Right forelimb (tissue), 1 donor: ENCODE results near the gene DUS1L.

Experiments
- DNase-seq: peaks from one replicate; pipeline ENCODE4 v3.0.0-alpha.2; 2018

Gene DUS1L

DNA sequence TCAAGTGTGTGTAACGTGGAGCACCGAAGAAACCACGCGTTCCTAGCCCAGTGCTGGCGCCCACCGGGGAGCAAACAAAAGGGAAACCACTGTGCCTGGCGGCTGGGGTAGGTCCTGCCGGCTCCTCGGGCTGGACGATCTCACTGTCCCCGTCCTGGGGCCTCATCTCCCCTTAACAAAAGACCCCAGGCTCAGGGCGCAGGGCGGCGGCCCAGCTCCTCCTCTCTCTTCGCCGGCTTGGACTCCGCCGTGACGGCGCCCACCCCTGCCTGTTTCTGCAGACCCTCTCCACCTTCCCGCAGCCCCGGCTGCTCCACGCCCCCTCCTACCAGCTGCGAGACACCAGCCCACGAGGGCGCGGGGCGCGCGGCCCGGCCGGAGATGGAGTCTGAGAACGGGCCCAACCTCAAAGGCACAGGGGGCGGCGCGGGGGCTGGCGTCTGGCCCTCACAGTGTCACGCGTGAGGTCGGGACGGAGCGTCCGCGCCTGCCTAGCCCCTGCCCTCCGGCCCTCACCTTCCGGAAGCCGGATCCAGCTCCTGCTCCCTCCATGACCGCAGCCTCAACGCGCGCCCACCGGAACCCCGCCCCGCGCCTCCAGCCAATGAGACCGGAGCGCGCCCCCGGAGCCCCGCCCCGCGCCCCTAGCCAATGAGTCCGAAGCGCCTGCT is 43.2 kb downstream of the DUS1L start, which contains the start of gene CENPX:
Gene CENPX, minus strand, starts transcription at position 569 of the 671 bp plus-strand sequence. Its CDS starts 17 bp downstream, at position 552.
- DNase-seq = no peak

DNA sequence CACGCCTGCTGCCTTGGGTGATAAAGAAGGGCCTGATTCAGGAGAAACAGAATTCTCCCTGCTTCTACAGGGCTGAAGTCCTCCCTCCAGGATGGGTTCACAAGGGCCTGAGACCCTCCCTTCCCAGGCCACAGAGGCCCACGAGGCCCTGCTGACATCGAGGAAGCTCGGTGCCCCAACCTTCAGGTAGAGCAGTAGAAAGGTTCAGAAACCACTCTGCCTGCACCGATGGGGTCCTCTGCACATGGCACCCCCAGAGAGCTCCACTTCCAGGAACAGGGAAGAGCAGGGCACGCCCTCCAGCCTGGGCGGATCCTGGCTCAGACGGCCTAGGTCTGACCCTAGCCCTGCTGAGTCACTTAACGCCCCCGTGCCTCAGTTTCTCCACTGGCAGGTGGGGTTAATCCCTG is 43.7 kb downstream of the DUS1L start:
- DNase-seq = no peak

DNA sequence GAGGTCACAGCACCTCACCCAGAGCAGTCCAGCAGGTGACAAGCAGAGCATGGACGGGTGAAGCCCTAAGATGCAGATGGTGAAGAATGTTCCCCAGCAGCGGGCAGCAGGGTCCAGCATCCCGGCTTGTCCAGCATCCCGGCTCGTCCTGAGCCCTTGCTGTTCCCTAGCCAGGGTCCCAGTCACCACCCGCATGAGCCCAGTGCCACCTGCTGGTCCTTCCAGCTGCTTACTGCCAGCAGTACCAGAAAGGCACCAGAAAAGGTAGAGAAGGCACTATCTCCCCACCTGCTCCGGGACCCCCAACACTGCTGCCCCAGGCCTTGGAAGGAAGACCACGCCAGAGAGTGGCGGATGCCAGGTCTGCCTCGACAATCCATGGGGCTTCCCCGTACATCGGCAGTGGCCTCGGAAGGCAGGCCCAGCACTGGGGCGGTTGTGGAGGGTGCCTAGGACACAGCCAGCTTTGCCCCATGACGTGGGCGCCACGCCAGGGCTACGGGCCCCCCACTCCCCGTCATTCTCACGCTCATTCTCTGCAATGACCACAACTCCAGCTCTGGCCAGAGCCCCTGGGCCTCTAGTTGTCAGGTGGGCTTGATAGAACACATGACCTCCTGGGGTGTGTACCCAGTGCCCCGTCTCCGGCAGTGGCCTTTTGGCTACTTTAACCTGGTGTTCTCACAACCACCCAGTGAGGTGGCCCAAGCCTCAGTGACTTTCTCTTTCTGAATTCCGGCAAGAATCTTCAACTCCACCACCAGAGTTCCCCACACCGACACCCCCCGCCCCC is 44.3 kb downstream of the DUS1L start:
- peak; percentile 81 for DNase-seq

DNA sequence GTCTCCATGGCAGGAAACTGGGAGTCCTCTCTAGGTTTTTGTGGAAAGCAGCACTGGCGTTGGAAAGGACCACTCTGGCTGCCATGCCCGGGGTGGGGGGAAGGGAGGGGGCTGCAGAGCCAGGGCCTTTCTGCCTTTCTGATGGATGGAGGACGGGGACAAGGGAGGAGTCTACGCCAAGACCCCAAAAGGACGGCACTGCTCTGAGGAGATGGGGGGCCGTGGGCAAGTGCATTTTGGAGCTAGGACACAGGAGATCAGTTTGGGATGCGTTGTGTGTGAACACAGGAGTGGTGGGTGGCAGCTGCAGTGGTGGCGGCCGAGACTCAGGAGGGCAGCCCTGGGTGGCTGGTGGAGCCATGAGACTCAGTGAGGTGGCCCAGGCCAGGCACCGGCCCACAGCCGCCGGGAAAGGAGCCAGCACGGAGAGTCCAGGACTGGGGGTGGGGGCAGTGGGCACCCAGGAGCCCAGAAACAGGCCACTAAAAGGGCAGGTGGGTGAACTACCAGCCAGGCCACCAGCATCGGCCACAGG is 45.0 kb downstream of the DUS1L start:
- DNase-seq = no peak

DNA sequence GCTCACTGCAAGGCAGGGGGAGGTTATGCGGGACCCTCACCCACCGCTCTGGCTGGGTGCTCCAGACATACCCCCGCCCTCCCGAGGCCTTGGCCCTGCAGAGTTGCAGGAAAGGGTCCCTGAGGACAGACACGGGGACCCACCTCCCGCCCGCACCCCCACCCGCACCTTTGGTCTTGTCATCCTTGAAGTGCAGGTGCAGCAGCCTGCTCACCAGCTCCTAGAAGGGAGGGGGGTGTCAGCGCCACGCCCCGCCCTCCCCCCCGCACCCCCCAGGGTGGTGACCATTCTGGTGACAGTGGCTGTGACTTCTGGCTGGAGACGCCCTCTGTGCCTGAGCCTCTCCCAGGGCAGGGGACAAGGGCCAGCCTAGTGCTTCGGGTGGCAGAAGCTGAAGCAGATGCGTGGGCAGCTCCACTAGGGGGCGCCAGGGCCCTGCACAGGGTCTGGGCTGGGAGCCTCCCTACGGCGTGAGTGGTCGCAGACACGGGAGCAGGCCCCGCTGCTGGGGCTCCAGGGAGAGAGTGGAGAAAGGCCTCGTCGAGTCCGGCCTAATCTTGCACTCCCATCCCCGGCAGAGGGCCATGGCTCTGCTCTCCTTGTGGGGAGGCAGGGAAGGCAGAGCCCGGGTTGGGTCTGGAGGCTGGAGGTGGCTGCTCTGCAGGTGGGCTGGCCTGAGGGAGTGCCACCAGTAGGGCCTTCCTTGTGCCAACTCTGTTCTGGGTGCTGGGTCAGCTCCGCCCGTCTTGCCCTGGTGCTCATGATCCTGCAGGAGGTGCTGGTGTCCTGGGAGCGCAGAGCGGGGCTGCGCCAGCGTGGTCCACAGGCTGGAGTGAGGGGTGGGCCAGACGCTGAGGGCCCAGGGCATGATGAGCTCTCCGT is 45.7 kb downstream of the DUS1L start:
- no peak for DNase-seq

DNA sequence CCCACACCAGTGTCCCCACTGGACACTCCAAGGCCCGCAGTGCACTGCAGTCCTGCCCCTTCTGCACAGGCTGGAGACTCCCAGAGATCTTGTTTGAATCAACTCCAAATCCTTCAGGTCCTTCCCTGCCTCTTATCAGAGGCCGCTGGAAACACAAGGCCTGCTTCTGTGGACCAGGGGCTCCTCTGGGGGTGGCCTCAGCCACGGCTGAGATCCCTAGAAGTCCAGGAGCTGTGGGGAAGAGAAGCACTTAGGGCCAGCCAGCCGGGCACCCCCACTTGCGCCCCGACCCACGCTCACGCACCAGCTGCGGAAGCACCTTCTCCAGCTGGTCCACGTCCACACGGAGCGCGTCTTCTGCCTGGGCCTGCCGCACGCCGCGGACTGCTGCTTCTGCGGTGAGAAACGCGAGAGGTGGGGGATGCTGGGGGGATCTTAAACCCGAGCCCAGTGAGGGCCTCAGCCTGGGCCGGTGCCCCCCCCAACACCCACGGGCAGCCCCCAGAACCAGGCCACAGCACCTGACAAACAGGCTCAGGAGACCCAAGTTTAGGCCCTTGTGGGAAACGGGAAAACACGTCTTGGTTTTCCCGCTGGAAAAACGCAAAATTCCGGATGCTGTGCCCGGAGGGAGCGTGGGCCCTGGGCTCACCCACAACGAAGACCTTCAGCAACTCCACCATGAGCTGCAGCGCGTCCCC is 46.5 kb downstream of the DUS1L start:
- DNase-seq = no peak

DNA sequence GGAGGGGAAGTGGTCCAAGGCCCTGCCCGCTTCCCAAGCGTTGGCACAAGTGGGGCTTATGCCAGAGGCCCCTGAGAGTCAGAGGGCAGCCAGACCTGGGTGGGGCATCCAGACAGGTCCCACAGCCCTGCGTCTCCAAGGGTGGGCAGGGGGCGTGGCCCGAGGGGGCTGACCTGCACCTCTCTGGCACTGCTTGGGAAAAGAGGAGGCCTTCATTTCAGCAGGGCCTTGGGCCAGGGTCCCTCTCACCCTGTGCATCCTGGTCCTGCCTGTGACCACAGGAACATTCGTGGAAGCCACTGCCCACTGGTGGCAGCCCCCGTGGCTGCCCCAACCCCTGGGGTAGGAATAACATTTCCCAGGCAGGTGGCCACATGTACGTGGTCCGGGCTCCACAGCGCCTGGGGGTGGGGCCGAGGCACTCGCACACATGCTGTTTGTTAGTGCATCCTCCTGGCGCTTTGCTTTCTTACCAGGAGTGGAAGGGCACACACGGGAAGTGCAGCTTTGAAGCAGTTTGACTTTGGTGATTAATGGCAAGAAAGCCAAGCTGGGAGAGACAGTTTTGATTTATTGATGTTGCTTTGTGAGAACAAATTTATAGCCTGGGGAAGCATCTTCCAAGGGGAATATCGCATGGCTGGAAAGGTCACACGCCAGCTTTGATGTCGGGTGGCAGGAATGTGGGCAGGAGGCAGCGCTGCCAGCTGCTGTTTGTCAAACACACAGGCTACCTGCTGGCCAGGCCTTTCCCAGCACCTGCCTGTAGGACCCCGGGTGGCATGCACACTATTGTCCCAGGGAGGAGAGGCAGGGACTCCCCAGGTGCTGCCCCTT is 47.2 kb downstream of the DUS1L start:
- DNase-seq = no peak

DNA sequence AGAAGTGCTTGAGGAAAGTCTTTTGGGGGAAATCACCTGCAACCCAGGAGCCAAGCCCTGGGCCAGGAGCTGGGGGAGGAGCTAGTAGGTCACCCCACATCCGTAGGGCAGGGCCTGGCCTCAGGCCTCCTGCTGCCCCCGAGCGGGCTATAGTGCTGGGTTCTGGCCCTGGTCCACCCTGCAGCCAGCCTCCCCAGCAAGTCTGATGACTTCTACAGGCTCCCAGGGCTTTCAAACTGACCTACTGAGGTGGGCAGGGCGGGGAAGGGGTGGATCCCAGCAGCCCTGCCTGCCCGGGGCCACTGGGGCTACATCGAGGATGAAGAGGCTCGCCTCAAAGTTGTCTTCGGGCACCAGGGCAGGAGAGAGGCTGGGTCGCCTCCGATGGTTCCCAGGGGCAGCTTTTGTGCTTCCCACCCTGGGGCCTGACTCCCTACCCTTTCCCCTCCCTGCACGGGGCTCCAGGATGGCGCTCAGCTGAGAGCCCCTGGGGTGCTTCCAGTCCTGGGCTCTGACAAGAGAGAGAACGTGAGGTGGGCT is 47.9 kb downstream of the DUS1L start:
- no peak for DNase-seq

DNA sequence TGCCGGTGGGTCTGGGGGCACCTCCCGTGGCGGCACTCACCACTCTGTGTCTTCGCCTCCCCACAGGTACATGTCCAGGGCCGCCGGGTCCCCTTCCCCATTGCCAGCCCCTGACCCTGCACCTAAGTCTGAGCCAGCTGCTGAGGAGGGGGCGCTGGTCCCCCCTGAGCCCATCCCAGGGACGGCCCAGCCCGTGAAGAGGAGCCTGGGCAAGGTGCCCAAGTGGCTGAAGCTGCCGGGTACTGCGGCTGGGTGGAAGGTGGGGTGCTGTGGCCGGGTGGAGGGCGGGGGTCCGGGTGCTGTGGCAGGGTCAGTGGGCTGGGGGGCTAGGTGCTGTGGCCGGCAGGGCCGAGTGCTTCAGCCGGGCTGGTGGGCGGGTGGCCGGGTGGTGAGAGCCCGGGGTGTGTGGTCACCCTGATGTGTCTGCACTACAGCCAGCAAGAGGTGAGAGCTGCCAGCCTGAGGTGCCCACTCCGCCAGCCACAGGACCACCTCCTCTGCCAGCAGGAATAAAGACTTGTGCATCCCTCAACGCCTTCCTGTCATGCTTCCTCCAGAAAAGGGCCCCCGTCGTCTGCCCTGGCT is 48.6 kb downstream of the DUS1L start:
- no peak for DNase-seq

DNA sequence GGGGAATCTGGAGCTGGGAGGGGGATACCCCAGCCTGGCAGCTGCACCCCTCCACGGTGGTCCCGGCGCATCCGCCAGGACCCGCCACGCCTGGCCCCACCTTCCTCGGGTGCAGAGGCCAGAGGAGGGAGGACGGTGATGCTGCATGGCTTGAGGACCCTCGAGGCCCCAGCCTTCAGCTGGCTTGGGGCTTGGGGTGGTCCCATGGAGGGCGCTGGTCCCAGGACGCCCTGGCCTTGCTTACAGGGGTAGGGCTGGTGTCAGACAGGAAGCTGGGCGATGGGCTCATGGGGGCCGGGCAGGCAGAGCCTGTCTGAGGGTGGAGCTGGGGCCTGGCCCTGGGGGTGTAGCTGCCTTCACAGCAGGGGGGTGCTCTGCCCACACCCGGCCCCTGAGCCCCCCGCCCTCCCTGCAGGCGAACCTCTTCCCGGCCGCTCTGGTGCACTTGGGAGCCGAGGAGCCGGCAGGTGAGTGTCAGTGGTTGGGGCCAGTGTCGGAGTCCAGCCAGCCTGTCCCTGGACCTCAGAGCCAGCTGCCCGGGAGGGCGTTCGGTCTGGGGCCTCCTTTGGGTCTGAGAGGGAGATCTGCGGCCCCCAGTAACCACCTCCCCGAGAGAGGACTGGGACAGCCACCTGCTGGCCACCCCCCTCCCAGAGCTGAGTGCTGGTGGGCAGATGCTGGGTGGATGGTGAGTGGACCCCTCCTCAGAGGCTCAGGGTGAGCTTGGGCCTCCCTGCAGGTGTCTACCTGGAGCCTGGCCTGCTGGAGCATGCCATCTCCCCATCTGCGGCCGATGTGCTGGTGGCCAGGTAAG is 49.3 kb downstream of the DUS1L start:
- DNase-seq = no peak

DNA sequence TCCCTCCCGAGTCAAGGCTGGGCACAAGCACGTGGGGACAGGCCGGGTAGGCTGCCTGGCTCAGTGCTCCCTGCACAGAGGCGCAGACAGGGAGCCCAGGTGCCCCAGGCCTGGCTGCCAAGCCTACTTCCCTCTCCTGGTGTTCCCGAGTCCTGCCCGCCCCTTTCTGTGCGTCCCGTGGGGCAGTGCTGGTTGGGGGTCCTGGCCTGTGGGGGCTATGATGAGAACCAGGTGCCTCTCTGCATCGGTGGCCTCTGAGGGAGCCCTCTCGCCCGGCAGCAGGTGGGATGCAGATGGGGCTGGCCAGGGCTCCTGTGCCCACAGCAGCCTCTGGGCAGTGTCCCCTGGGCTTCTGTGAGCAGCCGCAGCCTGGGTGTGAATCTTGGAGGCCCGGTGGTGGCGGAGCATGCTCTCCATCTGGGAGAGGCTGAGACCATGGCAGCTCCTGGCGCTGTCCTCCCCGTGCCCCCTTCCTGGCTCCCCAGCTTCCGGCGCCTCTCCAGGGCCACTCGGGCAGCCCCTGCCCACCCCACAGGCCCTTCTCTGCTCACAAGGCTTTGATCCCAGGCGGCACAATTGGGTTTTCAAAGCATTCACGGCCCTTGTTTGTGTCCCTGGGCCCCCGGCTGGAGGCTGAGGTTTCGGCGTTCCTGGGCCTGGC is 50.2 kb downstream of the DUS1L start:
- DNase-seq = no peak

DNA sequence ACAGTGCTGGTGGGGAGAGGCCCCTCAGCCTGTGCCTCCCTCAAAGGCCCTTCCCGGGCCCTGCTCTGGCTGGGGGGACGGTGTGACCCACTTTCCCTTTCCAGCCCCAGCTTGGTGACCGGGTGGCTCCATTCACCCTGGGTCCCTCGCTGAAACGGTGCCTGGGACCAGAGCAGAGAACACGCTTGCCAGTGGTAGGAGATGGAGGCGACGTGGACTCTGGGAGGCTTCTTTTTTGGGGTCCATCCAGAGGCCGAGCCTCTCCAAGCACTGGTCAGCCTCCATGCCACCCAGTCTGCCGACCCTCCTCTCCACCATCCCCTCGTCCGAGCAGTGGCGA is 50.7 kb downstream of the DUS1L start:
- DNase-seq = no peak

DNA sequence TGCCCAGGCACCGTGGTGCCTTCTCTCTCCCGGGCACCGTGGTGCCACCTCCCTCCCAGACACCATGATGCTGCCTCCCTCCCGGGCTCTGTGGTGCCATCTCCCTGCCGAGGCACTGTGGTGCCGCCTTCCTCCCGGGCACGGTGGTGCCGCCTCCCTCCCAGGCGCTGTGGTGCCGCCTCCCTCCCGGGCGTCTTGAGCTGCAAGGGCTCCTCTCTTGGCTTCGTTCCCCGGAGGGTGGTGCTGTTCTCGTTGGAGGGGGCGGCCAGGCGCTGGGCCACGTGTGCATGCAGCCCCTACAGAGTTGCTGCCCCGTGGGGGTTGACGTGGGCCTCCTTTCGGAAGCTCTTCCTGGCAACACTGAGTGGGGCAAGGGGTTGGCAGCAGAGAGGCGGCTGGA is 51.2 kb downstream of the DUS1L start:
- DNase-seq = no peak

DNA sequence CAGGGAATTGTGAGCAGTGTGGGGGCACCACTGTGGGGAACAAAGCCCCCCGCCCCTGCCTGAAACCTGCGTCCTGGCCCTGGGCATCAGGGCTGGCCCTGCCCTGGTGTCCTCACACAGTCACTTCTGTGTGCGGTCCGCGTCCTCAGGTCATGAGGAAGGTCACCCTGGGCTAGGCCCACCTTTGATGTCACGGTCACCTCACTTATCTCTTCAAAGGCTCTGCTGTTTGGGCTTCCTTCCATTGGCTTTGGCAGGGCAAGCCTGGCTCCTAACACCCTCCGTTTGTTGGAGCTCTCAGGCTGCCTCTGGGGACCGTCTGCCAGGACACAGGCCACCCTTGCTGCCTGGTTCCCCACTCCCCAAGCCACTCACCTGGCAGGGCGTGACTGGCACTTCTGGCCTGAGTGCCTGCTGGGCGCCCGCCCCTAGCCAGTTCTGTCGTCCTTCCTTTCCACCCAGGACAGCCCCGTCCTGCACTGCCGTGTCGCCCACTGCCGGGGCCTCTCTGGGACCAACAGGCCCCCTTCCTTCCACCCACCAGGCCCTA is 51.8 kb downstream of the DUS1L start:
- no peak for DNase-seq

DNA sequence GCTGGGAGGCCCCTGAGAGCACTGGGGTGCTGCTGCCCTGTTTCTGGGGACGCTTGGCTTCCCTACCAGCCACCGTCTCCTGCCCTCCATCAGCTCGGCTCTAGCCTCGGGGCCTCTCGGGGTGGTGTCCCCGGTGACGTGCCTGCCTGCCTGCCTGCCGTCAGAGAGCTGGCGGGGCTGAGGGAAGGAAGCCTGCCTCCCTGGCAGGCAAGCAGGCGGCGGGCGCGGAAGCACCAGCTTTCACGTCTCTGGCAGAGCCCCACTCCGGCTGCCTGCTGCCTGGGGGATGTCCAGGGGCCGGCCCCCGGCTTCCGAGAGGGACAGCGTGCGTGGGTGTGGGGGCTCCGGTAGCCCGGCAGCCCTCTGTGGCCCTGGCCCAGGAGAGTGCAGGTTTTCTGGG is 52.3 kb downstream of the DUS1L start:
- DNase-seq = peak; percentile 75

DNA sequence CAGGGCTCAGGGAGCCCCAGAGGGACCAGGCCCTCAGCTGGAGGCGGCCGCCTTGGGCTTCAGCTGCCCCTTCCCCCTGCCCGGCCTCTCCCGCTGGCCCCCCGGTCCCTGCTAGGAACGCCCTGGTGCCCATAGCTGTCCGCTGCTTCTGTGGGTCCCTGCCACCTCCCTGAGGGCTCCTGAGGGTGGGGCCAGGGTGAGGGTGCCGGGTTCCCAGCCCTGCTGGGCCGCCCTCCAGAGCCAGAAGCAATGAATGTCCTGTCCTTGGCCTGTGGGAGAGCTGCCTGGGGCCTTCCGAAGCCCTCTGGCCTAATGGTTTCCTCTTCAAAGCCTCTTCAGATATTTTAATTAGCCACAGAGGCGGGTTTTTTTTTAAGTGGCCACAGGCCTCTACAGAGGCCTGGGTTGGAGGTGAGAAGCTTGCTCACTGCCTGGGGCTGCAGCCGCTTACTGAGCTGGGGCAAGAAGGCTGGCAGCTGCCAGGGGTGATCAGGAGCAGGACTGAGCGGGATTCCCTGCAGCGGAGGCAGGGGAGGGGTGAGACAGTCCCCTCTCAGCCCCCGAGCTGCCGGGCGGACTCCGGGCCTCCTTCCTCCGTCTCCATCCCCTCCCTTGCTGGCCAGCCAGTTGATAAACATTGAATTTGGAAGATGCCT is 52.8 kb downstream of the DUS1L start:
- DNase-seq = no peak

DNA sequence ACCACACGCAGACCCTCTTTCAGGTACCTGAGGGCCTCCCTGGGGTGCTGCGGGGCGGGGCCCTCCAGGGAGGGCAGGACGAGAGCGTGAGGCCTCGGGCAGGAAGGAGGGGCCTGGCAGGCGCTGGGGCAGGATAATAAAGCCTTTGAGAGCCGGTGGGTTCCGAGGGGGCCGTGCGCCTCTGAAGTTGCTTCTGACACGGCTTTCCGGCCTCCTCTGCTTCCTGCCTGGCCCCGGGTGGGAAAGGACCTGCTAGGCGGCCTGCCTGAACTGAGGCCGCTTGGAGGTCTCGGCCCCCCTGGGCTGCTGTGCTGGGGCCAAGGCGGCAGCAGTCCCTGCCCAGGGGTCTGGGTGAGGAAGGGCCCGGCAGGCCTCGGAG is 53.4 kb downstream of the DUS1L start:
- DNase-seq = no peak

DNA sequence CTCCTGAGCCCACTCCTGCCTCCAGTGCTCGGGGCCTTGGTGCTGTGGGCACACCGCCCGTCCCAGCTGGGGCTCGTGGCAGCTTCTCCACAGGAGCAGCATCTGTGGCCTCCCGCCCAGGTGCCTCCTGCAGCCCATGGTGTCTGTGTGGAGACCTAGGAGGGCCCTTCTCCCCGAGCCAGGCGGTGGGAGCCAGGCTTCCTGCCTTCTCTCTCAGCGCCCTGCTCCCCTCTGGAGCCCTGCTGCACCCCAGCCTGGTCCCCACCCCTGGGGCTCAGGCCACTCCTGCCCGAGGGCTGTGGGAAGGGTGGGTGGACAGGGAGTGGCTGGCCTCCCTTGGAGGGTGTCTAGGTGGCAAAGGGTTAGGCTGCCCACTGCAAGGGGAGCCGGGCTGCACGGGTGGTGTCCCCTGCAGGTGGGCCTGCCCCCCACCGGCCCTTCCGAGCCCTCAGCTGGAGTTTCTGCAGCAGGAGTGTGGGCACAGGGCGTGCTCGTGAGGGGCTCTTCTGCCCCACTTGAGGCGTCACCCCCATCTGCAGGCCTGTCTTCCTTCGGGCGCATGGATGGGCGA is 53.9 kb downstream of the DUS1L start:
- DNase-seq = no peak
